GM18511 (cell line): Measurements from ENCODE around the gene TRPM8.
"Not testable (repeated sequence)": the region's sequence is repeated elsewhere in the genome, so short reads cannot be mapped to it uniquely, and the experiment has no call there.

Source experiments
- ATAC-seq: cut with Tn5 transposase; IDR thresholded peaks from one replicate; pipeline ENCODE4 v1.9.1; 2021; ENCODE audit warnings: mild to moderate bottlenecking, moderate library complexity; ENCODE audit not compliant: unreplicated experiment

Gene TRPM8

DNA sequence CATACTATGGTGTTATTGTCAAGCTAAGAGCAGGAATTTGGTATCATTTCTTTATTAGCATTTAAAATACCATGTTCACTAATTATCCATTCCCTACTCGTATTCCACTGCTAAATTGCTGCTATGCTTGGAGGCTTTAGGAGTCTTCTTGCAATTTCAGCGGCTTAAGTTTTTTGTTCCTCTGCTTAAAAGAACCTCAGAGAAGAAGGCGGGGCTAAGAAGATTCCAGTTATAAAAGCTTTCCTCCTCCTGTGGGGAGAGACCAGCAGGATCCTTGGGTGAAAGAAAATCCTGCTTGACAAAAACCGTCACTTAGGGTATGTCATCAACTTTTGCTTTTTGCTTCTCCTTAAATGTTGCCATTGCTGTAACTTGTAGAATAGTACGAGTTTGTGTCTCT is at the start of gene TRPM8:
Gene TRPM8 (plus strand): TSS at position 258 of the 400 bp plus-strand sequence. CDS start 9,165 bp downstream, outside the sequence.
- no peak for ATAC-seq

DNA sequence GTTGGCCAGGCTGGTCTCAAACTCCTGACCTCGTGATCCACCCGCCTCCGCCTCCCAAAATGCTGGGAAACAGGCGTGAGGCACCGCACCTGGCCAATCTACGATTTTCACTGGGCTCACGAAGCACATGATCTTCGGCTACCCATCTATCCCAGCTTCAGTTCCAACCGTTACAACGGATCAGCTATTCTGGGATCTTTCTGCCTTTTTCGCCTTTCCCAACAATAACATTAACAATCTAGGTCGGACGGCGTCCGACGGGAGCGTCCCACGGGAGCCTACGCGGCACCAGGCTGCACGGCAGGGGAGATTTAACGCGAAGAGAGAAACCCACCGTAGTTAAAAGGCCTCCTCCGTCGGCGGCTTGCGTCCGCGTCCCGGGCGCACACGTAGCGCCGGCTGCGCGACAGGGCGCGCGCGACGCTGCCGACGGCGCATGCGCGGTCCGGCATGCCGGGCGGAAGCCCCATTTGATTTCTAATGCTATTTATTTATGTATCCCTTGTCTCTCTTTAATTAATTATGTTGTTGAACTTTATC is 49.1 kb upstream of the TRPM8 start, which contains the start of gene MSL3B:
Gene MSL3B (minus strand): TSS at position 394 of the 540 bp plus-strand sequence.
- ATAC-seq = peak; percentile 80

DNA sequence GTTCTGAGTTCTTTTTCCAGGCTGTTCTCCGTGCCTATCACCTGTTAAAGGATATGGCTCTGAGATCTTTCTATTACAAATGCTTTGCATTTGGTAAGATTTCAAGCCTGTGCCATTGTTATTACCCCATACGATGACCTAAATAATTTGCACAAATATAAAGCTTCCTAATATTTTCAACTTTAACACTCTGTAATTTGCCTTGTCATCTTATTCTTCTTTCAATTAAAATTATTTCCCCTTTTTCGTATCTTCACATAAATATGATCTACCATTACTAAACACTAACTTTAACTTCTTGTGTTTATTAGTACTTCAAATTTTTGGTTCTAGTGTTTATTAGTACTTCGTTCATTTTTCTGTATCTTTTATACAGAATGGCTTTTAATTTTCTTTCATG is 45.7 kb upstream of the TRPM8 start:
- no peak for ATAC-seq

GRCh38 chr2:233872125-233872524 is 45.0 kb upstream of the TRPM8 start:
- not testable (repeated sequence) for ATAC-seq

- ATAC-seq = no peak
Observed at GRCh38 chr2:233882353-233882752, 34.8 kb upstream of the TRPM8 start.

GRCh38 chr2:233892793-233893192 is 24.4 kb upstream of the TRPM8 start:
- ATAC-seq = no peak

DNA sequence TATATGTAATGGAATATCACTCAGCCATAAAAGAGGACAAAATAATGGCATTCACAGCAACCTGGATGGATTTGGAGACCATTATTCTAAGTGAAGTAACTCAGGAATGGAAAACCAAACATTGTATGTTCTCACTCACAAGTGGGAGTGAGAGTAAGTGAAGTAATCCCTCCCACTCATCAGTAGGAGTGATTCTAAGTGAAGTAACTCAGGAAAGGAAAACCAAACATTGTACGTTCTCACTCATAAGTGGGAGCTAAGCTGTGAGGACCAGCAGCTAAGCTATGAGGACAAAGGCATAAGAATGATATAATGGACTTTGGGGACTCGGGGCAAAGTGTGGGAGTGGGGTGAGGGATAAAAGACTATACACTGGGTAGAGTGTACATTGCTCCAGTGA is 20.9 kb upstream of the TRPM8 start:
- ATAC-seq = not testable (repeated sequence)

DNA sequence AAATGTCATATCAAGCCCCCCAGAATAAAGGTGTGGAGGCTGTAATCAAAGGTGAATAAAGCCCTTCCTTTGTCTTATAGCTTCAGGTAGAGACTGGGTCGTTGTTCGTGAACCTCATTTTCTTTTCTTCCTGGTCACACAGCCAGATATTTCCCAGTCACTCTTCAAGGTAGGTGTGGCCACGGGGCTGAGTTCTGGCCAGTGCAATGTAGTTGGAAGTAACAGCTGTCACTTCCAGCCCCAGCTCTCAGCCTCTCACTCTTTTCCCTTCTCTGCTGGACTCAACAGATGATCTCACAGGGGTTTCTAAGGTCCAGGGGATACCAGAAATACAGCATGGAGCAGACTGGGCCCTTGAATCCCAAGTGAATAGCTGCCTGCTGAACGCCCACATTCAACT is 15.8 kb upstream of the TRPM8 start:
- ATAC-seq = no peak

- no peak for ATAC-seq
Observed at GRCh38 chr2:233901884-233902283, 15.3 kb upstream of the TRPM8 start.

- ATAC-seq = no peak
Observed at GRCh38 chr2:233905945-233906344, 11.2 kb upstream of the TRPM8 start.

DNA sequence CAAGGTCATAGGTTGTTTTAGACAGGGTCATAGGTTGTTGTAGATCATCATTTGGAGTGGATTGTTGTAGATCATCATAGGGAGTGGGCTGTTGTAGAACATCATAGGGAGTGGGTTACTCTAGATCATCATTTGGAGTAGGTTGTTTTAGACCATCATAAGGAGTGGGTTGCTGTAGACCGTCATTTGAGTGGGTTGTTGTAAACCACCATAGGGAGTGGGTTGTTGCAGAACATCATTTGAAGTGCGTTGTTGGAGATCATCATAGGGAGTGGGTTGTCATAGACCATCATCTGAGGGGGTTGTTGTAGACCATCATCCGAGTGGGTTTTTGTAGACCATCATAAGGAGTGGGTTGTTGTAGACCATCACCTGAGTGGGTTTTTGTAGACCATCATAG is 9.5 kb upstream of the TRPM8 start:
- no peak for ATAC-seq

DNA sequence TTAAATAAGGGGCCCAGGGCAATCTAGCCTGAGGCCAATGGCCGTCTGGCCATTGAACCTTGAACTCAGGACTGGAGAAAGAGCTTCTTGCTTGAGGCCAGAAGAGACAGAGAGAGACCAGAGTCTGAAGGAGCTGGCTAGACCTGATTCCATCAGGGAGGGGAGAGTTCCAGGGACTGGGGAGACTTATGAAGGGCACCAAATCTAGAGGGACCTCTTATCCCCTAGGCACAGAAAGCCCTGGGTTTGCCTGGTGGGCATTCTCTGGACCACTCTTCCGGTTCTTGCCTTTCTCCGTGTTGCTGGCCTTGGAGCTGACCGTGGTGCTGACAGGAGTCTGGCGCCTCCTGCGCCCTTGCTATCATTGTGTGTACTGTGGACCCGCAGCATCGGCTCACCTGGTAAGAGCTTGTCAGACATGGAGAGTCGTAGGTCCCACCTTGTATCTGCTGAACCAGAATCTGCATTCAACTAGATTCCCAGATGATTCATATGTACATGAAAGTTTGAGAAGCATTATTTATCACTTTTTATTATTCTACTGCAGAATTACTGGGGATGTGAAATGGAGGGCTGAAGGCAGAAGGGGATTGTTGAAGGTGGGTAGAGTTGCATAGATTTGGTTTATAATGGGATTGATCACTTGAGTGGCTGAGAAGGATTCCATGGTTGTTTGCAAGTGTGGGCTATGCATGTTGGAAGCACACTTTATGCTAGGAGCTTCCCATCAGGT is 4.3 kb upstream of the TRPM8 start:
- ATAC-seq = no peak

DNA sequence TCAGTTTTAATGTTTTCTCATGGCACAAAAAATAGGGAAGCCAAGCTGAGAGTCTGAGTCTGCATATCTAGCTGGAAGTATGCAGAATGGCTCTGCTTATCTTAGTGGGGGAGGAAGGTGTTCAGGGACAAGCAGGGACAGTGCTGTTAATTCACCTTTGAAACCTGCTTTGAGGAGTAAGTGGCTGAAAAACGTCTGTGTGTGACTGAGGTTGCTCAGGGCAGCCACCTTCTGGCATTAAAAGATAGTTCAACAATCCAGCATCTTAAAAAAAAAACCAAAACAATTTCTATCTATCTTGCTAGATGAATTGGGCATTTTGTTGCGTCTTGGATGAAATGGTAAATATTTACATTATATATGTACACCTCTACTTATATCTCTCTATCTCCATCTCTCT is 2.0 kb upstream of the TRPM8 start:
- no peak for ATAC-seq

DNA sequence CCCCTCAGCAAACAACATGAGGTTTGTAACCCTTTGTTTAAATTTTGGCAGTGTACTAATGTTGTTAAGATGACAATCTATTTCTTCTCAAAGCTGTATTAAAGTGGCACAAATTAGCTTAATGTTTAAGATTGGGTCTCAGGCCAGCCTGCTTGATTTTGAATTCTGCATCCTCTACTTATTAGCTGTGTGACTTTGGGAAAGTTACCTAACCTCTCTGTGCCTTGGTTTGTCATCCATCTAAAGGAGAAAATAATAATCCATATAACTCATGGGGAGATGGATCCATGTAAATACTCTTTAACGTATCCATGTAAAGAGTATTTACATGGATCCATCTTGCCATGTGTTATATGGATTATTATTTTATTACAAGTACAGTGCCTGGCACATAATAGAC is 2.1 kb downstream of the TRPM8 start:
- ATAC-seq = no peak

DNA sequence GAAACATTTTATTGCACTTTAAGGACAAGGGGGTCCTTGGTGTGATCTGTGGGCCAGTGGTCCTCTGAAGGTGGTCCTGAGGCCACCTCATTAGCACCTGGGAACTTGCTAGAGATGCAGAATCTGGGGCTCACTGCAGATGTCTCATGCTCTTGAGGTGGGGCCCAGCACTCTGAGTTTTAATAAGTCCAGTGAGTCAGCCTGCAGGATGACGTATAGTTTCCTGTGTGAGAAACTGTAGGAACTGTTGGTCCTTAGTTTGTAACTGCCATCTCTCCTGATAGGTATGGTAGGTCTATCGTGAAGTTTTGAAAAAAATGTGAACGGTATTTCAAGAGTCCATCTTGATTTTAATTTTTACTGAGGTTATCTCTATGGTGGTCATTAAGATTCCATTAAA is 2.8 kb downstream of the TRPM8 start:
- no peak for ATAC-seq

GRCh38 chr2:233922471-233922870 is 5.3 kb downstream of the TRPM8 start:
- no peak for ATAC-seq

- ATAC-seq = no peak
Observed at GRCh38 chr2:233925402-233925801, 8.2 kb downstream of the TRPM8 start.

GRCh38 chr2:233926806-233927205 is 9.6 kb downstream of the TRPM8 start:
- ATAC-seq = no peak

GRCh38 chr2:233928594-233929351 is 11.6 kb downstream of the TRPM8 start:
- no peak for ATAC-seq

DNA sequence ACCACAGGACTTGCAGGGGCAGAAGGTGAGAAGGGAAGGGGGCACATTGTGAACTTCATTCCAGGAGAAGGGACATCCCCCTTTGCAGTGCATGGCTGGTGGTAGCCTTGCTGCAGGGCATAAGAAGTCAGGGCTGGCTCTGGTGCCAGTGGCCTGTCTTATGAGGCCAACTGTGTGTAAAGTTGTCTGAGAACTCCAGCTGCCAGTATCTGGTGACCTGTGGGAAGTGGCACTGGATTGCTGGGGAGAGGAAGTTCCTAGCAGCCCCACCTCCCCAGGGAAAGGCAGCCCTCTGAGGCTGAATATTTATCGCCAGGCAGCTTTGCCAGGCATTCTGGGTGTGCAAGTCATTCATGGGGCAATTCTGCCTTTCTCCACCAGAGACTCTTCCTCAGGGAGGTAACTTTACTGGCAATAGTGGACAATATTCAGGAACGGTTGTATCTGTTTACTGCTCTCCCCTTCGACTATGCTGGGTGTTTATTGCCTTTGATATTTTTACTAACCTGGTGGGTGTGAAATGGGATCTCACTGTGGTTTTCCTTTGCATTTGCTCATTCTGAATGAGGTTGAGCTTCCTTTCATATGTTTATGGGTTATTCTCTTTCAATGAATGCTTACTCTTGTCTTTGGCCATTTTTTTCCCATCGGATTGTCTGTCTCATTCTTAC is 12.3 kb downstream of the TRPM8 start:
- ATAC-seq = no peak

- no peak for ATAC-seq
Observed at GRCh38 chr2:233934524-233934923, 17.4 kb downstream of the TRPM8 start.
